ENCODE measurements around the gene GRK4.

DNA sequence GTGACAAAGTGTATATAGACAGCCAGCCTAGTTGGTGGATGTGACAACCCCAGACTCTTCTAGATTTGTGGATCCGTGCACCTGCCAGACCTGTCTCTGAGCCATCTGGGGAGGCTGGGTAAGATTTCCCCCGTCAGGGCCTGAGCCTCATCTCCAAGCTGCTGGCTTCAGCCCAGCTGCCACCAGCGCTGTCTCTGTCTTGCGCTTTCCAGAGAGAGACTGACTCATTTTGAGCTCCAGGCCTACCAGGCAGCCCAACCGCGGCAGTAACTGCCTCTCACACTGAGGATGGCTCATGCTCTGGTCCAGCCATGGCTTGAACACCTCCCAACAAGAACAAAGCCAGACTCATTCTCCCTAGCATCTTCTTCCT, 26.6 kb upstream of the GRK4 start:
- TF ChIP-seq, protein P1, sequence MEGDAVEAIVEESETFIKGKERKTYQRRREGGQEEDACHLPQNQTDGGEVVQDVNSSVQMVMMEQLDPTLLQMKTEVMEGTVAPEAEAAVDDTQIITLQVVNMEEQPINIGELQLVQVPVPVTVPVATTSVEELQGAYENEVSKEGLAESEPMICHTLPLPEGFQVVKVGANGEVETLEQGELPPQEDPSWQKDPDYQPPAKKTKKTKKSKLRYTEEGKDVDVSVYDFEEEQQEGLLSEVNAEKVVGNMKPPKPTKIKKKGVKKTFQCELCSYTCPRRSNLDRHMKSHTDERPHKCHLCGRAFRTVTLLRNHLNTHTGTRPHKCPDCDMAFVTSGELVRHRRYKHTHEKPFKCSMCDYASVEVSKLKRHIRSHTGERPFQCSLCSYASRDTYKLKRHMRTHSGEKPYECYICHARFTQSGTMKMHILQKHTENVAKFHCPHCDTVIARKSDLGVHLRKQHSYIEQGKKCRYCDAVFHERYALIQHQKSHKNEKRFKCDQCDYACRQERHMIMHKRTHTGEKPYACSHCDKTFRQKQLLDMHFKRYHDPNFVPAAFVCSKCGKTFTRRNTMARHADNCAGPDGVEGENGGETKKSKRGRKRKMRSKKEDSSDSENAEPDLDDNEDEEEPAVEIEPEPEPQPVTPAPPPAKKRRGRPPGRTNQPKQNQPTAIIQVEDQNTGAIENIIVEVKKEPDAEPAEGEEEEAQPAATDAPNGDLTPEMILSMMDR (IDR thresholded peaks at IDR 0.05), result no peak
- no peak for TF ChIP-seq POLR2A (IDR thresholded peaks at IDR 0.05)
